HG03354 (cell line): ENCODE data around the gene ULK3.

ENCODE experiments used
- ATAC-seq: cut with Tn5 transposase; IDR thresholded peaks from one replicate; pipeline ENCODE4 v1.9.1; 2021; ENCODE audit warnings: mild to moderate bottlenecking; ENCODE audit not compliant: unreplicated experiment, poor library complexity, severe bottlenecking

The ULK3 gene

DNA sequence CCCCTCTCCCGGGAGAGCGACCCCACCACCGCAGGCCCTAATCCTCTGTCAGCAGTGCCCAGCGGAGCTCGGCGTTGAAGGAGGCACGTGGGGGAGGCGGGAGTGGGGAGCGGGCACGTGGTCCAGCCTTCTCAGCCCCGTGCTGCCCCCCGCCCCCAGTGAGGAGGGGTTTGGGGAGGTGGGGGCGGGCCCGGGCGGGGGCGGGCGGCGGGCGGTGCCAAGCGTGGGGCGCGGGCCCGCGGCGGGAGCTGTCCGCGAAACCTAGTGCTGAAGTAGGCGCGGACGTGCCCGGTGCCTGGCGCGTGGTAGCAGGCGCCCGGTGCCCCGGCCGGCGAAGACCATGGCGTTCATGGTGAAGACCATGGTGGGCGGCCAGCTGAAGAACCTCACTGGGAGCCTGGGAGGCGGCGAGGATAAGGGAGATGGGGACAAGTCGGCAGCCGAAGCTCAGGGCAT, 16.6 kb downstream of the ULK3 start, which contains the start of gene CPLX3:
TSS of gene CPLX3 (plus strand) at position 264 of the 456 bp plus-strand sequence. CDS start at position 341, 77 bp downstream.
- ATAC-seq: no peak

DNA sequence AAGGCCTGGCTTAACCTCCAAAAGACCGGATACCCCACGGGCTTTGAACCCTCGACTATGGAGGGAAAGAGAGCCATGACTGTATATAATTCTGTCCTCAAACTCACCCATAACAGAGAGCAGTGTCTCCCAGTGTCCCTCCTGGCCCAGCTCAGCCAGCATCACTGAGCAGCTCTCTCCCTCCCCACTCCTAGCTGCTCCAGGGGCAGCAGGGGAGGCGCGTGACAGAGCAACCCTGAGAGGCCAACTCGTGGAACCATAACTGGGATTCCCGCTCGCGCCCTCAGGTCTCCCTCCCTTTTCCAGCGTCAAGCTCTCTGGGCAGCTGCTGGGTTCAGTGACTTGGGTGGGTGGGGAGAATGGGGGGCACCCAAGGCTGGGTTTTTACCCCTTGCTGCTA, 17.1 kb downstream of the ULK3 start:
- no peak for ATAC-seq

DNA sequence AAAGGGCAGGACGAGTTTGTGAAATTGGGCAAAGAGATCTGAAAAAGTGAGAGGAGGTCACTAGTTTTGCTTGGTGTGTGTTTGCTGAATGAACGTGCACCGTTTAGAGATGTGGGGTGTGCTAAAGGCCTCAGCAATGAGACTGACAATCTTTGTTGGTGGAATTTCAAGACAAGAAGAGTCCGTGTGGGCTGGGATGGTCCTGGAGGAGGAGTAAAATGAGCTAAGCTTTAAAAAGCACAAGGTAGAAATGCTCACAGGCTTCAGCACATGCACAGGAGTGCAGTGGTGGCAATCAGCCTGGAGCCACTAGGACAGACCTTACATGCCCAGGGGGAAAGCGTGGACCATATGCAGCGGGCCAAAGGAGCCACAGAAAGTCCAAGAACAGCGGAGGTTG, 18.0 kb downstream of the ULK3 start:
- no peak for ATAC-seq

DNA sequence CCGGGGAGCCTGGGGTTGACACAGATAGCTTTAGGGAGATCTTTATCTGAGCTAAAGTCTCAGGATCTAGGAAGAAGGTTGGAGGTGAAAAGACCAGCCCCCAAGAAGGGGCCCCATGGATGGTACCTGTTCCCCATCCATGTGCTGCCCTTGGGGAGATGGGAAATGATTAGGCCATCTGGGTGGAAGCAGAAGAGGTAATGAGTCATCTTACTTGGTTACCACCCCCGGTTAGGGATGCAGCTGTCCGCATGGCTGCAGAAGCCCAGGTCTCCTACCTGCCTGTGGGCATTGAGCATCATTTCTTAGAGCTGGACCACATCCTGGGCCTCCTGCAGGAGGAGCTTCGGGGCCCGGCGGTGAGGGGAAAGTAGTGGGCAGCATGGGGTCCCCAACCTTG, 19.6 kb downstream of the ULK3 start:
- no peak for ATAC-seq

DNA sequence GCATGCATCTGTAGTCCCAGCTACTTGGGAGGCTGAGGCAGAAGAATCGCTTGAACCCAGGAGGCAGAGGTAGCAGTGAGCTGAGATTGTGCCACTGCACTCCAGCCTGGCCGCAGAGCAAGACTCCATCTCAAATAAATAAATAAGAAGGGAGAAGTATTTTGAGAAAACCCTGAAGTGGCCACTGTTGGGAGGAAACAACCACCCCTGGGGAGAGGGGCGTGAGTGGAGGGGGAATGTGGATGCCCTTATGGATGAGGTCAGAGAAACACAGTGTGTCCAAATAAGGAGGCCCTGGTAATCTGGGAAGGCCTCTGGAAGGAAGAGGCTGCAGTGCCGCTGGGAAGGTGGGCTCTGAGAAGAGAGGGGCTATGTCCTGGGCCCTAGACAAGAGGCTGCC, 20.7 kb downstream of the ULK3 start:
- no peak for ATAC-seq

GRCh38 chr15:74821790-74822158, 21.2 kb downstream of the ULK3 start:
- ATAC-seq: no peak

GRCh38 chr15:74821091-74821789, 21.7 kb downstream of the ULK3 start:
- ATAC-seq: peak; percentile 90

- no peak for ATAC-seq
Observed at GRCh38 chr15:74820056-74820455, 22.9 kb downstream of the ULK3 start.

GRCh38 chr15:74817370-74817737, 25.6 kb downstream of the ULK3 start:
- ATAC-seq: no peak

- ATAC-seq: no peak
Observed at GRCh38 chr15:74816624-74817369, 26.2 kb downstream of the ULK3 start.

DNA sequence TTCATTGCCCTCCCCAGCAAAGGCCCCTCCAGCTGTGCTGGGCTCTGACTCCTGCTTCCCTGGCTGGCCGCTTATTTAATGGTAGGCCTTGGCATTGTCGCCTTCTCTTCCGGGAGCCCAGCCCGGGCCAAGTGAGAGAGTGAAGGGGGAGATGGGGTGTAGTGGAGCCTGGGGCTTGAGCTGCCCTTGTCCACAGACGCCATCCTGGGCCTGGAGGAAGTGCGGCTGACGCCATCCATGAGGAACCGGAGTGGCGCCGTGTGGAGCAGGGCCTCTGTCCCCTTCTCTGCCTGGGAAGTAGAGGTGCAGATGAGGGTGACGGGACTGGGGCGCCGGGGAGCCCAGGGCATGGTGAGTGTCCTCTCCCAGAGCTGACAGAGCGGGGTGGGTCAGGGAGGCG, 27.0 kb downstream of the ULK3 start:
- no peak for ATAC-seq

DNA sequence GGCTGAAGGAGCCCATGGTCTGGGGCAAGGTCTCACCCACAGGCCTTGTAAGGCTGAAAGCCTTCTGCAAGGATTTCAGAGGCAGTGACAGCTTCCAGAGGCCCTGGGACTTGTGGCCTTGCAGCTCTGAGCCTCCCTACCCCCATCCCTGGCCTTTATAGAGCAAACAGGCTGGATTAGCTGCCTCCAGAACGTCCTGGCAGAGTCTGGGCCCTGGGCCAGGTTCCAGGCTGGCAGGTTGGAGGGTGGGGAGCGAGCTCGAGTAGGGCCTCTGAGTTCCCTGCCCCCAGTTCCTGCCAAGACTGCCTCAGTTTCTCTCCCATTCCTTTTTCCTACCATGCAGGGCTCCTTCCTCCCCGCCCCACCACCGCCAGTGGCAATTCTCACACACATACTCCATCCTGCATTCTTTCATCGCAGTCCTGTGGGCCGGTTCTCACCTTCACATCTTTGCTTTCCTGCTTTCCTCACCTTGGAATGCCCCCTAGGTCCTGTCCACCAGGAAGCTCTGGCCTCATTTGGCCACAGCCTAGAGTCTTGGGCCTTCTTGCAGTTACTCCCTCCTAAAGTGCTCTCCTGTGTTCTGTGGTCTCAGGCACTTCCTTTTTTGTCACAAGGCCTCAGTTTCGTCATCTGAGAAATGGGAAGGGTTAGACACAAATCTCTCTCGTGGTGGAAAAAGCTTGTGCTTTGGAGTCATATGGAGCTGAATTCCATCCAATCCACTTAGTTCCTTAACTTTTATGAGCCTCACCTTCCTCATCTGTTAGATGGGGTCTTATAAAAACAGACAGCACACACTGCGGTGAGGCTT, 27.6 kb downstream of the ULK3 start:
- no peak for ATAC-seq

- ATAC-seq: no peak
Observed at GRCh38 chr15:74812533-74812932, 30.4 kb downstream of the ULK3 start, which contains the start of gene LMAN1L. Gene LMAN1L (plus strand): TSS chr15:74812835. CDS start chr15:74812855, 20 bp downstream.

DNA sequence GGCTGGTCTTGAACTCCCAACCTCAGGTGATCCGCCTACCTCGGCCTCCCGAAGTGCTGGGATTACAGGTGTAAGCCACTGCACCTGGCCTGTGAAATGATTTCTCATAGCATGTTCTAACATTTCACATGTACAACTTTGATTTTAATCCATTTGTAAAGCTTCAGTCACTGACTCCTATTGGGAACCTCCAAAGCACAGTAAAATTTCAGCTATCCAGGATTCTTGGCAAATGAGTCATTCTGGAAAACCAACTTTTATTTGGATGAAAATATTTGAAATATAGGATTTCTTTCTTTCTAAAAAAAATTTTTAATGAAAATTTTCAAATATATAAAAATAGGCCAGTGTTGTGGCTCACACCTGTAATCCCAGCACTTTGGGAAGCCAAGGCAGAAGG, 33.0 kb downstream of the ULK3 start:
- no peak for ATAC-seq

DNA sequence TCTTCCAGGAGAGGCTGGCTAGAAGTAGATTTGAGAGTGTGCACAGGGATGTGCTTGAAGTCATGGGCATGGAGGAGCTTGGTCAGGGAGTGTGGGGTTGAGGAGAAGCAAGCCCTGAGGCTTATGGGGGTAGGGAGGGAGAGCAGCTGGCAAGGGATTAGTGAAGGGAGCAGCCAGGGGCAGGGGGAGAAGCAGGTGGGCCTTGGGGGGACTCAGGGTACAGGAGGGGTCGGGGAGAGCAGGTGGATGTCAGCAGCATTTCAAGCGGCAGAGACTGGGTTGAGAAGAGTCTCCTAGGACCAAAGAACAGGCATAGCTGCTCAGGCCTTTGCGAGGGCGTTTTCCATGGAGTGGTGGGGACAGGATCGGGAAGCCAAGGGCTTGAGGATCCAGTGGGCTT, 33.7 kb downstream of the ULK3 start:
- ATAC-seq: no peak

DNA sequence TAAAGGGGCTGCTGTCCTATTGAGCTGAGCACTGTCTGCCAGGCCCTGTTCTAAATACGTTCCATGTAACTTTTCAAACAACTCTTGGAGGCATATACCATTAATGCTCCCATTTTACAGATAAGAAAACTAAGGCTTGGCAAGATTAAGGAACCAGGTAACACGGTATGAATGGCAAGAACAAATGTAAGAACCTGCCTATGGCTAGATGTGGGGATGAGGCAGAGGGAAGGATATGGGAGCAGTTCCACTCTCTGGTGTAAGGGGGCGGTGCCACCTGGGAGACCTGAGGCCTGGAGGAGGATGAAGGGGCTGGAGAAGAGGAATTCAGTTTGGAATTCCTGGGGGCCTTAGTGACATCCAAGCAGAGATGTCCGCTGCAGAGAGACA, 34.1 kb downstream of the ULK3 start:
- ATAC-seq: no peak

GRCh38 chr15:74808078-74808839, 34.7 kb downstream of the ULK3 start:
- no peak for ATAC-seq

GRCh38 chr15:74807282-74807681, 35.7 kb downstream of the ULK3 start:
- ATAC-seq: no peak

DNA sequence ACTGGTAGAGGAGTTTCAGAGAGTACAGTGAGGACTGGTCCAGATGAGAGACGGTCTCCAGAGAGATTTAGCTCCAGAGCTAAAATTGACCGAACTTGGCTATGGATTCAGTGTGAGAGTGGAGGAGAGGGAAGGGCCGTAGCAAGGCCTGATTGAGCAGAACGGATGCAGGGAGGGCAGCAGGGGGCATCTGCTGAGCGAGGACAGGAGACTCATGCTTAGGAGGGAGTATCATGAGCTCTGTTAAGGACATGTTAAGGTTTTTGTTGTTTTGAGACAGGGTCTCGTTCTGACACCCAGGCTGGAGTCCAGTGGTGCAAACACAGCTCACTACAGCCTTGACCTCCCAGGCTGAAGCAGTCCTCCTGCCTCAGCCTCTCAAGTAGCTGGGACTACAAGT, 38.0 kb downstream of the ULK3 start:
- no peak for ATAC-seq
